DOHH2 (cell line): ENCODE data around the gene FAM9C.
"Not testable (repeated sequence)": the region's sequence is repeated elsewhere in the genome, so short reads cannot be mapped to it uniquely, and the experiment has no call there.

Experiments used
- EZH2phosphoT487 ChIP-seq: fragments of 200-600 bp; sonication (generic); IDR thresholded peaks from 2 replicates; pipeline ENCODE4 v1.6.1; 2017; ENCODE audit warnings: borderline replicate concordance, mild to moderate bottlenecking, antibody characterized with exemption, low read length, moderate library complexity, mixed read lengths
- TF ChIP-seq, protein P1 (sequence below): fragments of 200-600 bp; sonication (generic); IDR thresholded peaks from one replicate; pipeline ENCODE4 v1.5.1; 2014; ENCODE audit warnings: antibody characterized with exemption, mild to moderate bottlenecking, low read depth, low read length; ENCODE audit not compliant: poor library complexity, severe bottlenecking

DNA sequence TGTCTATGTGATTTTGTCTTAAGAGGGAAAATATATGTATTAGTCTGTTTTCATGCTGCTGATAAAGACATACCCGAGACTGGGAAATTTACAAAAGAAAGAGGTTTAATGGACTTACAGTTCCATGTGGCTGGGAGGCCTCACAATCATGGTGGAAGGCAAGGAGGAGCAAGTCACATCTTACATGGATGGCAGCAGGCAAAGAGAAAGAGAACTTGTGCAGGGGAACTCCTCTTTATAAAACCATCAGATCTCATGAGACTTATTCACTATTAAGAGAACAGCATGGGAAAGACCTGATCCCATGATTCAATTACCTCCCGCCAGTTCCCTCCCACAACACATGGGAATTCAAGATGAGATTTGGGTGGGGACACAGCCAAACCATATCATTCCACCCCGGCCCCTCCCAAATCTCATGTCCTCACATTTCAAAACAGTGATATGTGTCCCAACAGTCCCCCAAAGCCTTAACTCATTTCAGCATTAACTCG, 16.8 kb upstream of the FAM9C start:
- TF ChIP-seq, protein P1, sequence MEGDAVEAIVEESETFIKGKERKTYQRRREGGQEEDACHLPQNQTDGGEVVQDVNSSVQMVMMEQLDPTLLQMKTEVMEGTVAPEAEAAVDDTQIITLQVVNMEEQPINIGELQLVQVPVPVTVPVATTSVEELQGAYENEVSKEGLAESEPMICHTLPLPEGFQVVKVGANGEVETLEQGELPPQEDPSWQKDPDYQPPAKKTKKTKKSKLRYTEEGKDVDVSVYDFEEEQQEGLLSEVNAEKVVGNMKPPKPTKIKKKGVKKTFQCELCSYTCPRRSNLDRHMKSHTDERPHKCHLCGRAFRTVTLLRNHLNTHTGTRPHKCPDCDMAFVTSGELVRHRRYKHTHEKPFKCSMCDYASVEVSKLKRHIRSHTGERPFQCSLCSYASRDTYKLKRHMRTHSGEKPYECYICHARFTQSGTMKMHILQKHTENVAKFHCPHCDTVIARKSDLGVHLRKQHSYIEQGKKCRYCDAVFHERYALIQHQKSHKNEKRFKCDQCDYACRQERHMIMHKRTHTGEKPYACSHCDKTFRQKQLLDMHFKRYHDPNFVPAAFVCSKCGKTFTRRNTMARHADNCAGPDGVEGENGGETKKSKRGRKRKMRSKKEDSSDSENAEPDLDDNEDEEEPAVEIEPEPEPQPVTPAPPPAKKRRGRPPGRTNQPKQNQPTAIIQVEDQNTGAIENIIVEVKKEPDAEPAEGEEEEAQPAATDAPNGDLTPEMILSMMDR = not testable (repeated sequence)
- TF ChIP-seq EZH2phosphoT487 = not testable (repeated sequence)
